GM21786 (cell line): ENCODE data around the gene ARHGAP15.
A peak's percentile ranks its signal among the peaks of the same experiment; 100 is the strongest.

Experiments used
- ATAC-seq: cut with Tn5 transposase; IDR thresholded peaks from one replicate; pipeline ENCODE4 v1.9.1; 2021; ENCODE audit not compliant: unreplicated experiment

ARHGAP15 gene

DNA sequence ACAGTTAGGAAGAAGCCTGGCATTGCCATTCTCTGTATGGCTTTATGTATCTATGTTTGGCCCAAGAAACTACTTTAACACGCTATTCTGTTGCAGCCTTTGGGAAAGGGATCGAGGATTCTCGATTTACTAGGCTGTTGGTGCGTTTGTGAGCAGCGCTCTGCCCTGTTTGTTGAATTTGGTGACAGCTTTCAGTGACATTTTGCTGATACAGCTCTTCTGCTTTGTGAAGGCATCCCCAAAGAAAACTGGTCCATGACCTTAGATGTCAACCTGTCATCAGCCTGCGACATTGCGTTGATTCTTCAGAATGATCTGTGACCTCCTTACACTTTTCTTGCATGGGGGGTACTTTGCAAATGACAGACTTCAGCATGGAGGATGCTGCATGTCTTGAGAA lies 431.5 kb downstream of the ARHGAP15 start:
- ATAC-seq = no peak

DNA sequence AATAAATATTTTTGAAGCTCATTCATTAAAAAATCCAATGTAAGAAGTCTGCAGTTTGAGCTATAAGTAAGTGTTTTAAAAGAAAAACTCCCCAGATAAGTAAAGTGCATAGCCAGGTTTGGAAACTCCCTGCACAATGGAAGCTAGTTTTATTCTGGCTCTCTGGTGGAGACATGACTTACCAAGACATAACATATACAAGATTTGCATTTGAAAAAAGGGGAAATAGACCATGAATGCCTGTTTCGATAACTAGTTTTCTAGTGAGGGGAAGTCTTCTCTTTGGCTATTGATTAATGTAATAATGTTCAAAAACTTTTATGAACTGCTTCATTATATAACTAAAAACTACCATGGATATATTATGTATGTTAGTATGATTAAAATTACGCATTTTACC lies 435.2 kb downstream of the ARHGAP15 start:
- peak; percentile 96 for ATAC-seq

DNA sequence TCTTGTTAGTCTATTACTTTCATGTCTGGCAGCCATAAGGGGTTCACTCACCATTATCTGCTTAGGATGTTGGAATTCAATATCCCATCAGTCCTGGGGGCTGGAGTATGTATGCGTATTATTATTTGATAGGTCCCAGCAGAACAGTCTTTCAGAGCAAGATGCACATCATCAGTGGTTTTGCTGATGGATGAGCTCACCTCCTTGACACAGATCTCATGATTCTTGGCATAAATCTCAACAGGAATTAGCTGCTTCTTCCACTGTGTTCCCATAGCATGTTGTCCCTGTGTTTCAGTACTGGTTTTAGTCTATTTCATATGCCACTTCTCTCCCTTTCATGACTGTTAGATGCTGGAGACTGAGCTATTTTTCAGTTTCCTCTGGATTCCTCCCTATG lies 442.5 kb downstream of the ARHGAP15 start:
- no peak for ATAC-seq

DNA sequence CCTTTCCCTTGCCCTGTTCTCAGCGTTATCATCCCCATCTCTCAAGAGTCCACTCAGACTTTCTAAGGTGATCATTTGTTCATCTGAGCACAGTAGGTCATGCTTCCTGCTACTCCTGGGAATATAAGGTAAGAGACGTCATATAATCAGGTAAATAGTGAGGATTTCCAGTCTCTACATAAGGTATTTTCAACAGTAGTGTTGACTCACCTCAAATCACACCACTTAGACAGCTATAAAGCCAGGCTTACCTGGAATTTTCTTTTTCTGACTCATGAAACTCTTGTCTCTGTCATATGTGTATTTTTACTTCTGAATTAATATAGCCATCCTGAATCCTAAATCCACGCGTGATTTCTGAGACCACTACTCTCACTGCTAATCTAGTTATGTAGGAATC lies 443.2 kb downstream of the ARHGAP15 start:
- ATAC-seq = no peak

DNA sequence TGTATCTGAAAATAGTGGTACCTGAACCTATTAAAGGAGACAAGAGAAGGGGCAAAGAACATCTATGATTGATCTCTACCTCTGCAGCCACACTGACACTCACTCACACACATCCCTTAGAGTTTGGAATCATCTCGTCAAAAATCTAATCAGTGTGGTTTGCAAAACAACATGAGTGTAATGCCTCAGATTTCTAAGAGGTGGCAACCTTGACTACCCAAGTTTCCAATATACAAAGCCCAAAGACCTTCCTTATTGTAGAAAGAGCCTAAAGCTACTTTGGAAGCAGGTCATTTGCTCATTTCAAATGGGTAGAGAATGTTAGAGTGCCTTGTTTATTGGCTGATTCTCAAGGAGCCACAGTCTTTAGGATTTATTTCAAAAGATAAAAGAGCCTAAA lies 444.9 kb downstream of the ARHGAP15 start:
- no peak for ATAC-seq

DNA sequence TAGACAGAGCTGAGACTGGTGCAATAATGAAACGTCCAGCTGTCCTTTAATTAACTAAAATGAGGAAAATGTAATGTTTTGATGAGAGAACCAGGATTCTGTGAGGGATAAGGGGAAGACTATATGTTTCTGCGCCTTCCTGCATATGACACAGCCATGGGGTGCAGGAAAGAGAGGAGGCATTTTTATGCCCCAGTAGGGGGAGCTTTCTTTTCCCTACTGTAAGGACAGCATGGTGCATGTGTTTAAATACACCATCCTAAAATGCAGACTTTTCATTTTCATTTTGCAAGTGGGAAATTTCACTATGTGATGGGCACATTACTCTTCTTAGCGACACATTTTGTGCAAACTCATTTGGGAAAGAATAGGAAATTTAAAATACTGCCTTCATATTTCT lies 446.1 kb downstream of the ARHGAP15 start:
- ATAC-seq = no peak

DNA sequence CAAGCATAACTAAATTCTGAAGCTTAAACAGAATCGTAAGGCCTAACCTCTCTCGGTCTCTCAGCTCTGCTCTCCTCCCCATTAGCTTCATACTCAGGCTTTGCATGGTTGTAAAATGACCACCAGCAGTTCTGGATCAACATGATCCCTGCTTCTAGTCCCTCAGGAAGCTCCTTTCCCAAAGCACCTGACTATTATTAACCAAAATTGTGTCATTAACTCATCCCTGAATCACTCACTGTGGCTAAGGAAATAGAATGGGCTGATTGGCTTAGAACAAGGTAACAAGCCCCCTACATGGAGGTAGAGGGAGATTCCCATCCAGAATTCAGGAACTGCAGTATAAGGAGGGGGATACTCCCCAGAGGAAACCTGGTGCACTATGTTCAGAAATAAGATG lies 448.3 kb downstream of the ARHGAP15 start:
- ATAC-seq = no peak

DNA sequence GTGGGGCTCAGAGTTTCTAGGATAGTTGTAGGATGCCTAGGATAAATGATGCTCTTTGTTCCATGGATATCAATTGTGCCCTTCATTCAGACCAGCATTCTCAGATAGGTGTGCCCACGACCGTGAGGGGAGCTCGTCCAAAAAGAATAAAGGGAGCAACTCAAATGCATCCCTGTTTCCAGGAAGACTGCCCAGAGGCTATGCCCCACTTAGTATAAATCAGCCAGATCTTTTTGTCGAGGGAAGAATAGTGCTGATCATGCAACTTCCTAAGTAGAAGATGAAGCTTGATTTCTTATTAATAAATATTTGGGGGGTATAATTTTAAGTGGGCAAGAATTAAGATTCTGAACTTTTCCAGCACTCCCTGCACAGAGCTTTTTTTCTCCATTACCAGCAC lies 450.2 kb downstream of the ARHGAP15 start:
- no peak for ATAC-seq

DNA sequence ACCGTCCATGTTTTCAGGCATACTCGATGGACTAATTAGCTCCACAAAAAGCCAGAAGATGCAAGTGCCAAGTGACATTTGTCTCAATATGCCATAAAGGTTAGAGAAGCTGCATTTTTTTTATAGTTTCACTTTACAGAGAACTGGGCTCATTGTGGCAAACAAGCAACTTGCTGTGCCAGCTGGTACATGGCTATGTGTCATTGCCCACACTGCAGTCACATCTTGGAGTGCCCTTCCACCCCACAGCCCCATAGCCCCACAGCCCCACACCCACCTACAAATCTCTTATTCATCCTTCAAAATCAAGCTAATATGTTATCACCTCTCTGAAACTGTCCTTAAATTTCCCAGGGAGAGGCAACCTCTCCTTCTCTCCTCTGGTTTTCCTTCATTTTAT lies 451.9 kb downstream of the ARHGAP15 start:
- no peak for ATAC-seq

DNA sequence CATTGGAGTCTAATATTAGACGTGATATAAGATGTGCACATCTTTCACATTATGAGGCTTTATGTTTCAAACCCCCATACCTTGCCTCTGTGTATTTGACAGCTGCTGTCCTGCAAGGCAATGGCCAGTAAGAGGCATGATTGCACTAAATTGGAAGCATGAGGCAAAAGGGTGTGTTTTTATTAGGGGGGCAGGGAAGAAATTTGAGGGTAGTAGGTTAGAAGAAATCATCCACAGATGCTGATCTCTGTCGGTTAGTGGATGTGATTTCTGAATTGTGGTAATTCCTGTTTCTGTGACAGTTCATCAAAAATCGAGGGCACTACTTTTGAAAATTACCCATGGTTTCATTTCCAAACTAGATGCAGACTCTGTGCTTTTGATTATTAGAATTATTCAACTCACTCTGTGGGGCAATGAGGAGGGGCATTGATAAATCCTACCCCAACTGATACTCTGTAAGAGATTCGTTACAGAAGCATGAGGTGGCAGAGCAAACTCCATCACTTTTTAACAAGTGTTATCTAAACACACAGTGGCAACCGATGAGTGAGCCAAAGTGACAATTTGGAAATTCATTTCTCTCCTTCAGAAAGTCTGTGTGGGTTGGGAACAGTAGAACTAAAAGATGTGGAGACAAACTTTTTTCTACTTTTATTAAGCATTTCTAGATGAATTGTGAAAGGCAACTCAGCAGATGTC lies 453.0 kb downstream of the ARHGAP15 start:
- ATAC-seq = no peak

DNA sequence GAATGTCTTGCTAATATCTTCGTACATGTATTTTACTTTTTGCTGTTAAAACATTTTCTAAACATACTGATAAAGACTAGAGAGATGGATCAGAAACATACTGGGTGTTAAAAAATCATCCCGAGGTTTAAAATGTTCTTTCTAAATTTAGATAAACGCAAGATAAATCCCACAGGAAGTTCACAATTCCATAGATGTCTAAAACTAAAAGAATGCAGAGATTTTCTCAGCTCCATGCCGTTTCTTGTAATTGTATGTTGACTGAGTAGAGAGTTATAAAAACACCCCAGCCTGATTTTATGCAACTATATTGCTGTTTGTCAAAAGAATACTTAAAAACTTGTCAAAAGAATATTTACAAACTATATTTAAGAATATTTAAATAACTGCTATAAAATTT lies 455.7 kb downstream of the ARHGAP15 start:
- no peak for ATAC-seq

DNA sequence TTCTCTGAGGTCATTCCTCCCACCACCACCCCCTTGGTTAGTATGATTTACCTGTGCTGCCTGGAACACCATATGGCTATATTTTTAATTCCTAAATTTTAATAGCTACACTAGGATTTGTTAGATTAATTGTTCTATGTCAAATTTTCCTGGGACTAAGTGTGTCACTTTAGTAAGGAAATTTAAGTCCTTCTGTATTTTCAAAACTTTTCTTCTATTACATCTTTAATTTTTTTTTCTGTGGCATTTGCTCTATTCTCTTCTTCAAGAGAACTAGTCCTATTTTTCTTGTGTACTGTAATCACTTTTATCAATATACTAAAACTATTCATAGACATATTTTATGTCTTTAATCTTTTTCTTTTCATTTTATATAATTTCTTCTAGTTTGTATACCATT lies 456.9 kb downstream of the ARHGAP15 start:
- ATAC-seq = no peak

DNA sequence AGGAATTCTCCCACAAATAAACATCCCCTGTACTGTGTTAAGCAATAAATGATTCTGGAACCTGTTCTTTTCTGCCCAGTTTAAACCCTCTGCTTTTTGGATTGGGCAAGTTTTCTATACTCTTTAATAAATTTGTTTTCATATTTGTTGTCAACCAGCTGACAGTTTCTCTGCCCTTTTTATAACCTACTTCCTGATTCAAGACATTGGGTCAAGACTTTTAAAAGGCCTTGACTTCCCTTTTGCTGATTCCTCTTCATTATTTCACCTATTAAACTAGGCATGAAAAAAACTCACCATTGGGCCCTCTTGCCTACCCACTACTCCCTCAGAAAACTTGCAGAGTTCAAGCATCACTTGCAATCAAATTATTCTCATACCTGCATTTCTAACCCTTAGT lies 459.5 kb downstream of the ARHGAP15 start:
- no peak for ATAC-seq

DNA sequence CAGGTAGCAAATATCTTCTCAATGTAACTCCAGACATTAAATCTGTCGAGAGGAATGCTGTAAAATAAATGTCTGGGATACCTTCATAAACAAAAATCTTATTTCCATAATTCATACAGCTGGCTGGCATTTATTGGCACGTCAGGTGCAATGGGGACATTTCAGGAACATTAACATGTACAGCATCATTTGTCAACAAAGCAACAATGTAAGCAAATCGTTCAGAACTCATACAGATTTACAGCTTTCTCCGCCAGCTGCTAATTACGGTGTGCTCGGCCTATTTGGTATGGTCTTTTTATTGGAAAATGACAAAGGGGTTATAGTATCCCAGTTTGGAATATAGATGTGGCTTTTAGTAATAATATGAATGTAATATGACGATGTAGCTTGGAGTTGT lies 464.9 kb downstream of the ARHGAP15 start:
- ATAC-seq = no peak

DNA sequence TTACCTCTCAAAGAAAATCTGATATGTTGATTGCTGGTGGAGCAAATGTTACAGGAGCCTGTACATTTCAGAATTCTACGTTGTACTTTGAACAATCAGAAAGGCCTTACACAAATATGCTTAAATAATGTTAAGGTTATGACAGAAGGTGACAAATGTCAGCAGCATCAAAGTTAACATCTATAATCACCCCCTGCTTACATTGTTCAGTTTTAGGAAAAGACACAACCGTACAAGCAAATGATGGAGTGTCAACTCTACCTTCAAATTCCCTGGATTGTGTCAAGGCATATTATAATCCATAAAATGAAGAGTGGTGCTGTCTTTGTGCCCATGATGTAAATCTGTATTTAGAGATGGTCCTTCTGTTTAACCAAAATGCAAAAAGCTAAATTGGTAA lies 465.5 kb downstream of the ARHGAP15 start:
- ATAC-seq = no peak

DNA sequence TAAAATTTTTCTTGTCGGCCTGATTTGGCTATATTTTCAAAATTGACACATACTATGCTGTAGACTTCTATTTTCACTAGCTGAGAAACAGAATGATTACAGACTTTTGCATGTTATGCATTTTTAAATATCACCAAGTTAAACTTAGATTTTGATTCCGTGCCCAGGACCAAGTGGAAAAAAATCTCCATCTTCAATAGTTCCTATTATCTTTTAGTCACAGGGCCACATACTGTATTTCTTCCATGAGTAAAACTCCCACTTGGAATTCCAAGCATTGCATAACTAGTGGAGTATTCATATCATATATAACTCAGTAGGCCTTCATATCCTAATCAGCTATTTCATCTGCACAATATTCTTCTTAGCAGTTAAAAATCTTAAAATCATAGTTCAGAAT lies 470.9 kb downstream of the ARHGAP15 start:
- no peak for ATAC-seq

DNA sequence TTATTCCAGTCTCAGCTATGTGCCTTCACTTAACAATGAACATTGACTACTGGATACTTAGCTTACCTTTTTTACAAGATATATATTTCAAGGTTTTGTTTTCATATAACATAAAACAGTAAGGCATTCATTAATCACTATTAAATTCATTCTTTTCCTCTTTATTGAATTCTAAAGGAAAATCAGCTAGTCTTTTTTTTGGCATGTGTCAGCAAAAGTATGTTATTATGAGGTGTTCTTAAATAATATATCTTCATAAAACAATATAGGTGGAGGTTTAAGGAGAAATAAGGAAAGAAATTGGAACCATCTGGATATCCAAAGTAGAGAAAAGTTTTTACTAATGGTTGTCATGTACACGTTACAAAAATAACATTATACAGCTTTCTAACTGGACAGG lies 472.6 kb downstream of the ARHGAP15 start:
- no peak for ATAC-seq

DNA sequence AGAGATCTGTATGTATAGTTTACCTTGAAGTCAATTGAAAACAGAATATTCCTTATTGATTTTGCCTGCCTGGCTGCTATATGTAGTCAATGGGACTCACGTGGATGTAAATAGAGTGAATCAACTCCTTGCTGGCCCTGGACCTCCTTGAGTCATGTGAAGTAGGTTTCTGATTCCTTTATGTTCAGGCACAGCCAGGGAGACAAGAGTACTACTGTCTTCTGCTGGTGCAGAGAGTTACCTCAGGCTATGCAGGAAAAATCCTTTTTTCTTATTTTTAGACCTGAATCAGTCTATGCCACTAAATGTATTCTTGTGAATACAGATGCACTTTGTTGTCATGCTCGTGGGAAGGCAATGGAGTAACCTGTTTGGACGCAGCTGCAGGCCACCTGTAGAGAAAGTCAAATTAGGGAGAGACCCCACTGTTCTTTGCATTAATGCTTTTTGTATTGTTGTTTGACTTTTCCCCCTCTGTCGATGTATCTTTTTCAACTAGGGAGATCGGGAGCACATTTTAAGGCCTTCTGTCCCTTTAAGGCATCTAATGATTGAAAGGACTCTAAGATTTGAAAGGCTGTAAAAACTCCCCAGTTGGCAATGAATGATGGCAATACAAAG lies 473.9 kb downstream of the ARHGAP15 start:
- no peak for ATAC-seq

DNA sequence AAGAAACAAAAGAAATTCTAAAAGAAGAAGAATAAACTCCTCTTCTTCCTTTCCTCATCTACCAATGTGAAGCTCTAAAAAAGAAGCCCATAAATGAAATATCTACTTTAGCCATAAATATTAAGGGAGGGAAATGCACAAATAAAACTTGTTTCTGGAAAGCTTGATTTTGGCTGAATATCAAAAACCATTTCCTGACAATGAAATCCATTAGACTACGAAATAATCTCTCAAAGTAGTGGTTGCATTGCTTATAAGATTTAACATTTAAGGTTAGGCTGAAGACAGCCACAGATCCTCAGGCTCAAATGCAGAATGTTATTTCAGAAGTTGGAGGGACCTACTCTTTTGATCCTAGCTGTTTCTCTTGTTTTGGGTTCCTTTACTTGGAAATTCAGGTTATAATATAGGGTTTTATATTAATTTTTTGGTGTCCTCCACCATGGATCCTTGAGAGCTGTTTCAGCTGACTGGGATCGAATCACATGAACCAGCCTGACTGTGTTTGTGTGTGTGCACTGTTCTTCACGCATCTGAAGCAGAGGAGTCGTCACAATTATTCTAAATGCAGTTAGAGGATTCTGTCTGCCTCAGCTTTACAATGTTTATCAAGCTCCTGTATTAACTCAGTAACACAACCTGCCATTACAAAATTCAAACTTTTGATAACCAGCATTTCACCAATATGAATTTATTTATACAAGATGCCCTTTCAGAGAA lies 474.8 kb downstream of the ARHGAP15 start:
- no peak for ATAC-seq

DNA sequence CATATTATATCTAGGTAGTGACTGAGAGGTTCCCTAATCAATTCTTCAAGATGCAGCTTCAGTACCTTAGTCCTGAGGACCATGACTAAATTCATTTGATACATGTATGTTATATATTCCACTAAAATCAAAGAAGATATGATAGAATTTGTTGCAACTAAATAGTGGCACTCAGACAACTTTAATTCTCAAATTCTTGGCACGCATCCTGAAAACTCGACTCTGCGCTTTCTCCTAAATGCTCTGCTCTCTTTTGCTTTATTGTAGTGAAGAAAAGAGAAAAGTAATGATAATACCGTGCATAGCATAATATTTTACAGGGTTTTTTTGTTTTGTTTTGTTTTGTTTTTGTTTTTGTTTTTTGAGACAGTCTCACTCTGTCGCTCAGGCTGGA lies 475.3 kb downstream of the ARHGAP15 start:
- no peak for ATAC-seq

DNA sequence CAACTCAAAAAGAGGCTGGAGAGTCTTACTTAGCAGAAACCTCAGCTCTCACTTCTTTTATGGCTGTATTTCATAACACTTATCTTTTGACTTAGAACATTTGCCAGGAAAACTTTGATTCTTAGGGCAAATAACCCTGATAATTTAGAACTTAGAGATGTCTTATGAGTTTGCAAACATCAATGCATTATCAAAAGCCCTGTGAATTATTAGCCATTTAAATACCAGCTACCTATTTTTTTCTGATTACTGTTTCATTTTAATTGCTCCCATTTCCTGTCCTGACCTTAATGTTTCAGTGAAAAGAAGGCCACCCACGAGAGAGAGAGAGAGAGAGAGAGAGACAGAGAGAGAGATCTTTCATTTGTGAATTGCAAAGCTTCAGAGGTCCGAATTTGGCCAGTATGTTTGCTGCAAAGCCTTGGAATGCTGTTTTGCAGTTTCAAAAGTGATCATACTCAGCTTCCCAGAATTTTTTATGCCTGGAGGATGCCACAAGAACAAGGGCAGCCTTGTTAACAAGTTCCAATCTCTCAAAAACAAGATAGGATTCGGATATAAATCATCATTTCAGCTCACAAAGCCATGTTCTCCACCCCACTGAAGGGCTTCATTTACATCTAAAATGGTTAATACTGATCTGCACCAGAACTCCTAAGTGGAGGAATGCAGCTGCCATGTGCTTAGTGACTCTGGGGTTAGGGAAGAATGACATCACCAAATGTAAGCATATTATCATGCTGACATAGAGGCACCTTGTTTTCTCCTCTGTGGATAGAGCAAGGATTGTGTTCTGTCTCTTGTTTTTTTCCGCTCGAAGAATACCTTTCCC lies 478.2 kb downstream of the ARHGAP15 start:
- ATAC-seq = no peak

DNA sequence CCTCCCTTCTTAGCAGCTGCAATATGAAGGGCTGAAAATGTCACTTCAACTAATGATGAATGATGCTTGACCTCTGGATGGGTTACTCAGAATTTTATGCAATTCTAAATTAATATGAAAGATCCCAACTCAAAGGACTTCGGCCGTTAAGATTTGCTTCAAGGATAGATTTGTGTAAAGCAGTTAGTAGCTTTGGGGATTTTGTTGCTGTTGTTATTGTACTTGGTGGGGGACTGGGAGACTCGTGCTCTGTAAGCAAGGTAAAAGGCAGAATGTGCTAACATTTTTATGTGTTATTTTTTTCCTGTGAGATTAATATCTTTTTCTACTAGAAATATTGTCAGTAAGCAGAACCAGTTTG lies 478.8 kb downstream of the ARHGAP15 start:
- no peak for ATAC-seq
